ENCODE results near the gene ZW10.
"Not testable (repeated sequence)": the region's sequence is repeated elsewhere in the genome, so short reads cannot be mapped to it uniquely, and the experiment has no call there.

Gene ZW10

DNA sequence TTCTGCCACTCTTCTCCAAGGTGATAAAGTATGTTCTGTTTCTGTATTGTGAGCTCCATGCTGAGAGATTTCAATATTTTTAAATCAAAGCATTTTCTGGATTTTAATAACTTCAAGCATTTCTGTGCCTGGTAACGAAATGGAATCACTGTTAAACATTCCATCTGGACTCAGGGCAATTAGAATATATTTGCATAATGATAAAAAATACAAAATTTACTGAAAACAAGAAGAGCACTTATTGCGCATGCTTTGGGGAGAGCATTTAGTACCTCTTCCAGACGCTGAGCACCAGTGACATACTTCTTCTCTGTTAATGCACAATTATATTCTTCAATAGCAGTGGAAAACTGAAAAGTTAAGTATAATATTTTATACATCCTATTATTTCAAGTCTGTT lies 13.3 kb downstream of the ZW10 start:
- DNase-seq (ENCODE audit: low read depth), result no peak

DNA sequence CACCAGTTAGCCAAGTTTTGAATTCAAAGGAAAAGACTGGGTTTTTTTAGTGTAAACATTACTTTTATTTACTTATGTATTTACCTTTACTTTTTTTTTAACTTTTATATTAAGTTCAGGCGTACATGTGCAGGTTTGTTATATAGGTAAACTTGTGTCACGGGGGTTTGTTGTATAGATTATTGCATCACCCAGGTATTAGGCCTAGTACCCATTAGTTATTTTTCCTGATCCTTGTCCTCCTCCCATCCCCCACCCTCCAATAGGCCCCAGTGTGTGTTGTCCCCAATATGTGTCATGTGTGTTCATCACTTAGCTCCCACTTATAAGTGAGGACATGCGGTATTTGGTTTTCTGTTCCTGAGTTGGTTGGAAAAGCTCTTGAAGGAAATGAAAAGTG lies 20.6 kb downstream of the ZW10 start:
- DNase-seq (ENCODE audit: low read depth), result no peak

DNA sequence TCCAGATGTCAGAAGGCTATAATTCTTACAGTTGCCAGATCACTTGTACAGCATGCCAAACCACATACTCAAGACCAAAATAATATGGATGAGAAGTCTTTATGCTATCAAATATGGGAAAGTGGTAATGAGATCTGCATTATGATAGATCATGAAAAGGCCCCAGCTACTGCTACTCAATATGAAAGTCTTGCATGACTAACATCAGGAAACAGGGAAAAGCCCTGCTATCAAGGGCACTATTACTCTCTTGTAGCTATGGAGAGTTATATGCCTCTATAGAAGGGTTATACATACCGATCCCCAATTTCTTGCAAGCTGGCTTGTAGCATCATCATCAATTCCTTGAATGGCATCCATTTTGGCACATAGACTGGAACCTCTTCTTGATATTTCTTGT lies 37.2 kb downstream of the ZW10 start:
- DNase-seq (ENCODE audit: low read depth), result no peak

DNA sequence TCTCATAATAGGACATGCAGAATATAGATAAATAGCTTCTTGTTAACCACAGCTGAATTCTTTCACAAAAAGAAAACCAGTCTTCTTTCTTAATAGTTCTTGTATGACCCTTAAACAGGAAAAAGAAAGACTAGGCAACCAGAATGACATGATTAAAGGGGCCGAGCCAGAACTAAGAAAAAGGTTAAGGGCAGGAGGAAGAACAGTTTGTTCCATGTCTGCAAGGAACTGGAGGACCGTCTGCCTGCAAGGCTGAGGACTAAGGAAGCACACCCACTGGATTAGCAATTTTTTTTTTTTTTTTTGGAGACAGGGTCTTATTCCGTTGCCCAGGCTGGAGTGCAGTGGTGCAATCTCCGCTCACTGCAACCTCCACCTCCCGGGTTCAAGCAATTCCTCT lies 41.4 kb downstream of the ZW10 start:
- DNase-seq (ENCODE audit: low read depth), result no peak

DNA sequence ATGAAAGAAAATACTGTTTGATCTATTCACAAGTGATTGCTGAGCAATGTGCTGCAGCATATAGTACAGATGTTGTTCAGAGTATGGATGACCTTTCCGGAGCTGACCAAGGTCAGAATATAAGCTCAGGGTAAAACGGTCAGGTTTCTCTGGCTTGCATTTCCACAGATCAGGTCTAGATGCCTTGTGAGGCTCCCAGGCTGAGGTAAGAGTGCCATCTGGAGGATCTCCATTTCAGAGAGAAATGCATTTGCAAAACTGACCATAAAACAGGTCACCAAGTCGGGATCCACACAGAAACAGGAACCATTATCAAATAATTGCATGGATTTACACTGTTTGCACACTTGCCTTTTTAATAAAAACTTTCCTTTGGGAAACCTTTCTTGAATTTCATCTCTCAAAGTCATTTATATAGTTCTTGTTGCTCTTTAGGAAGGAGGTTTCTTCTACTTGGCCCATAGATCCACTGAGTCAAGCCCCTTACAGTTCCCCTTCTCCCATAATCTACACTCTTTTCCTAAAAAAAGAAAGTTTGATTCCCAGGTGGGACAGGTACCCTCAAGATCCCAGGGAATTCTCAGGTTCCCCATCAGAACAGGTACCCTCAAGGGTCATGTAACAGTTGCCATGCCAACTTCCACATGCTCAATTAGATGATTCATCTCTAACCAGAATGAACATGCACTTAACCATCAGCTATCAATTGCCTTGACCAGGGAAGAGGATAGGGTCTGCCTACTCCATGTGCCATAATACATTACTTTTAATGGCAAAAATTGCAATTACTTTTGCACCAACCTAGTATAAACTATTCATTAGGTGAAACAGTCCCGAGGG lies 42.4 kb downstream of the ZW10 start:
- DNase-seq (ENCODE audit: low read depth), result no peak

DNA sequence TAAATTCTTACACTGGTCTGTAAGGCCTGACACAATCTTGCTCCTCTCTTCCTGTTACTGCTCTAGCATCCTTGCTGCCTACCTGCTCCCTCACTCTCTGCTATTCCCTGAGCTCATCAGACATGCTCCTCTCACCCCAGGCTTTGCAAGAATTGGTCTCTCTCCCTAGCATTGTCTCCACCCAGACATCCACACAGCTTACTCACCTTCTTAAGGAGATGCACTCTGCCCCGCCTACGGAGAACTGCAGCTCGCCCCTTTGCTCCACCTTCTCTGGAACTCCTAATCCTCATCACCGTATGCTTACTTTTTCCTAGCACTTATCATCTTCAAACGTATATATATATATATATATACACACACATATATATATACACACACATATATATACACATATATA lies 44.0 kb downstream of the ZW10 start:
- DNase-seq (ENCODE audit: low read depth), result no peak

DNA sequence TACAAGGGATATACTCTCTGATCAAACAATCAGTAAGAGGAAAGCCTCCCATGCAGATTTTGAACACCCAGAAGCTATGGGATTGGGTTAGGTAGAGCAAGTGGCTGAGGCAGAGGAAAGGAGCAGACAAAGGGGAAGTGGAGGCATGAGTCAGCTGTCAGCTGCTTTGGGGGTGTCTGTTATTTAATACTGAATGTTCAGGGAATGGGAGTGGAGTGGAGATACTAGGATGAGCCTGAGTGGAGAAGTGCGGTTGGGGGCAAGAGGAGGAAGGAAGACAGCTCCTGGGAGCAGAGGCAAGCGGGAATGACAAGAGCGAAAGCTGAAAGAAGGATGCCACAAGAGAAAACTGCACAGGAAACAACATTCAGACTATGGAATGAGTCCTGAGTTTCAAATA lies 44.7 kb downstream of the ZW10 start:
- DNase-seq (ENCODE audit: low read depth), result no peak

DNA sequence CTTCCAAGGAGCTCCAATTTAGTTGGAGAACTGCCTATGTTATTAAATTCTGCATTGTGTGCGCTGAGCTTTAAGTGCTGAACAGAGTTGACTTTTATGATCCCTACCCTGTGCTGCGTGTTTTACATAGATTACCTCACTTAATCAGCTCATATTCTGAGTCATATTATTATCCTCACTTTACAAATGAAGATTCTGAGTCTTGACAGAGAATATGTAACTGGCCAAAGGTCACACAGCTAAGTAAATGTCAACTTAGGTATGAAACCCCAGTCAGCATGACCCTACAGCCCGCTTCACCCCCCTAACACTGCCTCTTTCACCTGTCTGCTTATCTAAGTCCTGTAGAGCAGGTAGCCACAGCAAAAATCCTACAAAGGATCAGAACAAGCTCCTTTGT lies 47.6 kb downstream of the ZW10 start:
- no peak for DNase-seq (ENCODE audit: low read depth)

DNA sequence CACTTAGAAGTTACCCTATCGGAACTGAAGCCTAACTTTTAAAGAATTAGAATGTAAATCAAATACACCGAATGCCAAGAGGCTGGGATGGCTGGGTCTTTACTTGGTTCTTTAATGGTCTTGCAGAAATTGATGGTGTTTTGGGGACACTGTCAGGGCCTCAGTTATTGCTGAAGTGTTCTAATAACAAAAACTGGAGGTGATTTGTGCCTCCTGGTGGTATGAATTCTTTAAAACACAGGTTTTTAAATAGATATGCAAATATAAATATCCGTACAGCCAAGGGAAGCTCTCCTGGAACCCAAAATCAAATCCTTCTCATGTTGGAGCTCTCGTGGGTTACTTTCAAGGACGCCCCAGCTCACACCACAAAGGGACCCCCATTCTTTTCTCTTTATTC lies 48.1 kb downstream of the ZW10 start:
- no peak for DNase-seq (ENCODE audit: low read depth)

DNA sequence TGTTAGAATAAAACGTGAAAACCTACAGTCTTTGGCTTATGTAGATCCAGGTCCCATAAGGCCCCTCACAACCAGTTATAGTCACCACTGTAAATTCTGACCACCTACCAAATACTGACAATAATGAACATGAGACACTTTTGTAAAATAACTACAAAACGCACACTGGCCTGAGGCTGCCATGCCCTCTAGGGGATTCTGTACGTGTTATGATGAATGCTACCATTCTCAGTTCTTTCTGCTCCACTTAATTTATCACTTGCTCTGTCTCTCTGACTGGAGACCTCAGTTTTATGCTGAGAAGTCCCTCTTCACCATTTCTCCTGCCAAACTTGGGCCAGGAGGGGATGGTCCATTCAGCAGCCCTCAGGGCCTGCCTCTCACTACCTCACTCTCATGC lies 48.7 kb downstream of the ZW10 start:
- no peak for DNase-seq (ENCODE audit: low read depth)

DNA sequence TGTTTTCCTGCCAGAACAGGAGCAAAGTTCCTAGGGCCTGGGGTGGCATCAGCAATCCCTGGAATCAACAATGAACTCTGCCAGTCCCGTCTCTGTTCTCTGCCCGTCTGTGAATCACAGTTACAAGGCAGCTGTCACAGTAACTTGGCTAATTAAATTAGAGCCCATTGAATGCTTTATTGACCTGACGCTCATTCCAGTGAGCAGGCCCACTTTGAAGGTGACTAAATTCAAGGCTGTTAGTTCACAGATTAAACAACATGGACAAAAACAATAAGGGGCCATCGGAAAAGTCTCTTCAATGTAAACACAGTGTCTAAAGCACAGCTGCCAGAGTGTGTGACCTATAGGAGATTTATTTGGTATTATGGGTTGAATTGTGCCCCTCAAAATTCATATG lies 49.7 kb downstream of the ZW10 start:
- no peak for DNase-seq (ENCODE audit: low read depth)

DNA sequence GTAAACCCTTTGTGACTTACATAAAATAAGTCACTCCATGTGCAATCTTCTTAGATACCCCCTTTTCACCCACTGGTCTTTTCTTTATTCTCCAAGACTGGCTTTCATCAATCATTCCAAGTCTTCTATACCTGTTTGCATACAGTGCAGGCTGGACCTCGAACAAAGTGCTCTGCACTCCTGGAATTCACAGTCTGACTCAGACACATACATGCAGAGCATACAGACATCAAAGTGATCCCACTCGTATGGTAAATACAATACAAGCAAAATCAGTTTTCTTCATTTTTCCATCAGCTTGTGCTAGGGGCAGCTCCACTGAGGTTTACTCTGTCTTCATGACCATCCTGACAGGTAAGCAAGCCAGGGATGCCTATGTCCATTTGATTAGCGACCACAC lies 50.6 kb downstream of the ZW10 start:
- no peak for DNase-seq (ENCODE audit: low read depth)

DNA sequence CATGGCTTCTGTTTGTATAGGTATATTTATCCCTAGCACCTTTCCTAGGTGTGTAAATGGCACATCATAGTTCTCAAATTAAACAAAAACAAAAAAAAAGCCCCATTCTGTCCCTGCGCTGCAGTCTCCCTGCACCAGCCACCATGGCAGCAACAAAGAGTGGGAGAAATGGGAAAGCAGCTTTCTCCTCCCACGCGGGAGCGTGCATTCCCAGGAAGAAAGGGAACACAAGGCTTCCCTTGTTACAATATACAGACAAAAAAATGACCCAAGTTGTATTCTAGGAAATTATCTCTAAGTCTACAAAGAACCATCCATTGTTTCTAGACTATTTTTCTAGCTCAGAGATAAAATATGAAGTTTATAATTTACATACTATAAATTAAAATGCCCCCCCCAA lies 51.3 kb downstream of the ZW10 start:
- no peak for DNase-seq (ENCODE audit: low read depth)

DNA sequence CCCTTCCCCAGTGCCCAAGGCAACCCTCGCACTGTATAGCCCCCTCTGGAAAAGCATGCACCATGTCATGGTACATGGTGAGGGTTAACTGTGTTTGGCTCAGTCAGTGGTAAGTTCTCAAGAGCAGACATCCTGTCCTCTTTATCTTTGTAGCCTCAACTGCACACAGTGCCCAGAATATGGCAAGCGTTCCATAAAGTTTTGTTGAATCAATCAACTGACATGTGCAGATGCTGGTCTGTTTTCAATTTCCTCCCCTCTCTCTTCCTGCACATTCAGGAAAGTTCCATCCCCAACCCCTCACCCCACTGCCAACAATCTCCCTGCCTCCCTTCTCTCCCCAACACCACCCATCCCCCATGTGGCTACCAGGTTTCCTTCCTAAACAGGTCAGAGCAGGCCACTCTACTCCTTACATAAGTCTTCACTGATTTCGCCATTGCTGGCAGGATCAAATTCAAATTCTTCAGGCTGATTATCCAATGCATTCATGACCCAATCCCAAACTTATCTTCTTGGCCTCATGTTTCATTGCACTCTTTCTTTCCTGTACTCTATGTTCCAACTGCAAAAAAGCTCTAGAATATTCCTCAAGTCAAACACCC lies 51.9 kb downstream of the ZW10 start:
- no peak for DNase-seq (ENCODE audit: low read depth)

DNA sequence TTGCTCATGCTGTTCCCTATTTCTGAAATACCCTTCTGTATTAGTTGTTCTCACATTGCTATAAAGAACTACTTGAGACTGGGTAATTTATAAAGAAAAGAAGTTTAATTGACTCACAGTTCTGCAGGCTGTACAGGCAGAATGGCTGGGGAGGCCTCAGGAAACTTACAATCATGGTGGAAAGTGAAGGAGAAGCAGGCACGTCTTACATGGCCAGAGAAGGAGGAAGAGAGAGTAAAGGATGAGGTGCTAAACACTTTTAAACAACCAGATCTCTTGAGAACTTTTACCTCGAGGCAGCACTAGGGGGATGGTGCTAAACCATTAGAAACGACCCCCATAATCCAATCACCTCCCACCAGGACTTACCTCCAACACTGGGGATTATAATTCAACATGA lies 53.0 kb downstream of the ZW10 start:
- not testable (repeated sequence) for DNase-seq (ENCODE audit: low read depth)

DNA sequence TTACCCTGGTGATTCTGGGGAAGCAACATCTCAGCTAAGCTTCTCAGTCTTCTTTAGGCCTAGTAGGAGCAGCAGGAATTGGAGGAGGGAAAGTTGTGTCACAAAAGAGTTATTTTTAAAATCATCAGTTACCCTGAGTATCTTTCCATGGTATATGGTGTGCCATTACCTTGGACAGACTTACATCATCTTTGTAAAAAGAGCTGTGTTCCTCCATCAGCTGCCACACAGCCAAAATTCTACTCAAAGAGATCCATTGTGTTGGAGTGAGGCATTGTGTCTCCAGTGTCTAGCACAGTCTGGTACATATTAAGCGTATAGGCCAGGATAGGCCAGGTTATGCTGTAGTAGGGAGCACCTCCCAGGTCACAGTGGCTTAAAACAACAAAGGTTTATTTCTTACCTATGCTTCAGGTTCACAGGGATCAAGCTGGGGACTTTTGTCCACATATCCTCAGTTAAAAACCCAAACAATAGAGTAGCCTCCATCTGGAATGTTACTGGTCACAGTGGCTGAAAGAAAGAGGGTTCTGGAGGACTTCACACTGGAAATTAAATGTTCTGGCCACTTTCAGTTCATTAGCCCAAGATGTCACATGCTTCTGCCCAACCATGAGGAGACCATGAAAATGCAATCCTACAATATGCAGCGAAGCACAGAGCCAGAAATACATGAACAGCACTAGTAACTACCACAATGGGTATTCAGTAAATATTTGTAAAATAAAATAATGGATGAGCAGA lies 57.4 kb downstream of the ZW10 start:
- no peak for DNase-seq (ENCODE audit: low read depth)

DNA sequence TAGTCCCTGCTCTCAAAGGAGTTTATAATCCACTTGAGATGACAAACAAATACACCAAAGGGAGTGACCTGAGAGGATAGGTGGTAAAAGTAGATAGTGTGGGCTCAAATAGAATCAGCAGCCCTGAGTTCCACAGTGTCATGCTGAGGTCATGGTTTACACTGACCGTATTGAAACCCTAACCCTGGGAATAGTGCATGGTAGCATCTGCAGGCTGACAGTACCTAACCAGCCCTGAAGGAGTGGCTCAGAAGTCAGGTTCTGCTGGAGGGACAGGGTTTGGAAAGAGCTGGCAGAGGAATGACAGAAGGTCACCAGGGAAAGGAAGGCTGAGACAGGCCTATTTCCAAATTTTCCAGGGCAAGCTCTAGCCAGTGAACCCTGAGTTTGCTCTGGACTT lies 58.2 kb downstream of the ZW10 start:
- DNase-seq (ENCODE audit: low read depth), result no peak

DNA sequence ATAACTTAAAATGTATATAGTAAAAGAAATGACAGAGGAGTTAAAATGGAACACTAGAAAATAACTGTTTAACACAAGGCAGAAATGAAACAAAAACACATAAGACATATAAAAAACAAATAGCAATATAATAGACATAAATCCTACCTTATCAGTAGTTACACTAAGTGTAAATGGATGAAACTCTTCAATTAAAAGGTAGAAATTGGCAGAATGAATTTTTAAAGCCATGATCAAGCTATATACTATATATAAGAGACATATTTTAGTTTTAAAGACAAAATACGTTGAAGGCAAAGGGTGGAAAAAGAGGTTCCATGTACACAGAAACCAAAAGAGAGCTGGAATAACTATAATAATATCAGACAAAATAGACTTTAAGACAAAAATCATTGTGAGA lies 62.5 kb downstream of the ZW10 start:
- no peak for DNase-seq (ENCODE audit: low read depth)

DNA sequence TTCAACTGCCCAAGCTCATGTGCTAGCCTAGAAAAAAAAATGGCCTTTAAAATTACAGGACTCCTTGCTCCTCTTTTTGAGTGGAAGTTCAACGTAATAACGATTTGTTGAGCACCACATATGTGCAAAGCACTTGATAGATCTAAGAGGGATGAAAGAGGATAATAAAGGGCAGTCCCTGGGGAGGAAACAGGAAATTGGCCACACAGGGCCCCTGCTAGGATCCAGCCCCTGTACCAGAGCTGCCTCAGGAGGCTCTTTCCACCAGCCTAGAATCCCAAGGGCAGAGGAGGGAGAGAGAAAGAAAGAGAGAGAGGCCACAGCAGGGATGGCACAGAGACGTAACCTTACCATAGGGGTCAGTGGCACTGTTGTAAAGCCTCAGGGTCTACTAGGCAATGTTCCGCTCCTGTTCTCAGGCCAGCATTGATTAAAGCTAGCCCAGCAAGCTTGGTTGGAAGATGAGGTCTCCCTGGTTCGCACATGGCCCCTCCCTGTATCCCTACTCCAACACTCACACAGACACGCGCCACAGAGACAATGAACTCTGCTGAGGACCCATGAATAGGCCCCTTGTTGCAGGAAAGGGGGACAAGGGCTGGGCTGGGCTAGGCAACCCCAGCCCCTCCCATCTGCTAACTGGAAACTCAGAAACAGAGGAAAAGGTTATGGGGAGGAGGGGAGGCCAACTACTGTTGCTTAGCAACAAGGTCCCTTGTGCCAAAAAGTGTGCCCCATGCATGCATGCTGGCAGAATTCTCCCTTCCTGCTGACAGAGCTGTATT lies 67.4 kb downstream of the ZW10 start, which contains the start of gene TMPRSS5:
TMPRSS5 (minus strand) TSS at position 438 of the 785 bp plus-strand sequence; CDS start at position 354, 84 bp downstream.
- DNase-seq (ENCODE audit: low read depth), result no peak

DNA sequence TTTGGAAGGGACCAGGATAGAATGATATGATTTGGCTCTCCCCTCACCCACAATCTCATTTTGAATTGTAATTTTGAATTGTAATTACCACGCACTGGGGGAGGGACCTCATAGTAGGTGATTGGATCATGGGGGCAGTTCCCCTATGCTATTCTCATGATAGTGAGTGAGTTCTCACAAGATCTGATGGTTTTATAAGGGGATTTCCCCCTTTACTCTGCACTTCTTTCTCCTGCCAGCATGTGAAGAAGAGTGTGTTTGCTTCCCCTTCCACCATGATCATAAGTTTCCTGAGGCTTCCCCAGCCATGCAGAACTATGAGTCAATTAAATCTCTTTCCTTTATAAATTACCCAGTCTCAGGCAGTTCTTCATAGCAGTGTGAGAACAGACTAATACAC lies 69.9 kb downstream of the ZW10 start:
- DNase-seq (ENCODE audit: low read depth), result not testable (repeated sequence)

DNA sequence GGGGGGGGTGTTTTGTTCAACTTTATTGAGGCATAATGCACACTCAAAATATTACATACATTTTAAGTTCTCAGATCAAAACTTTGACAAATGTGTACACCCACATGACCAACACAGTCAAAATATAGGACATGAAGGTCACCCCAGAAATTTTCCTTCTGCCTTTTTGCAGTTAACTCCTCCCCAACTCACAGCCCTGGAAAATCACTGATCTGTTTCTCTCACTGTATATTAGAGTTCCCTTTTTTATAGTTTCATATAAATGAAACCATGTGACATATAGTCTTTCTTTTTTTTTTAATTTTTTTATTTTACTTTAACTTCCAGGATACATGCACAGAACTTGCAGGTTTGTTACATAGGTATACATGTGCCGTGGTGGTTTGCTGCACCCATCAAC lies 72.0 kb downstream of the ZW10 start:
- DNase-seq (ENCODE audit: low read depth), result no peak

DNA sequence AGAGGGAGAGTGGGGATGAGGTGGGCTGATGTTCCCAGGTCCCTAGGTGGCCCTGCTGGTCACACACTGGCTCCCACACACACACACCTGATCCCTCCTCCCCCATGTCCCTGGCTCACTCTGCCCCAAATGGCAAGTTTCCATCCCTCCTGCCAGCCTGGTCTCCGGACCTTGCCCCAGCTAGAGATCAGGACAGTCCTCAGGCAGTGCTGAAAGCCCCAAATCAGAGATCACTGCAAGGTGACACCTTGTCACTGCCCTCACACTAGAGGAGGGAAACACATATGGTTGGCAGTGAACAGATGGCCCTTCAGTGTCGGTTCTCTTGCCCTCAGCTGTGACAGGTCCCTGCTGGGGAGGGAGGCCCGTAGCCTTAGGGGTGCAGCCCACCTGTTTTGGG lies 75.0 kb downstream of the ZW10 start:
- no peak for DNase-seq (ENCODE audit: low read depth)
